NCI-H146 treated with DMSO at 0.1 percent for 48 hours (cell line): ENCODE data around the gene DGKI.

Experiments
- DNase-seq: peaks from one replicate; lab custom pipeline; 2025; ENCODE audit not compliant: unreplicated experiment; lab: John Stamatoyannopoulos, UW

DGKI gene

GRCh38 chr7:137846827-137847567 is at the start of gene DGKI:
TSS of gene DGKI (minus strand) at chr7:137846974.
- DNase-seq = no peak

GRCh38 chr7:137895301-137896221 is 48.8 kb upstream of the DGKI start:
- DNase-seq = no peak

GRCh38 chr7:137893143-137893742 is 46.5 kb upstream of the DGKI start:
- DNase-seq = peak; percentile 50

GRCh38 chr7:137891016-137891655 is 44.4 kb upstream of the DGKI start:
- DNase-seq = no peak

- no peak for DNase-seq
Observed at GRCh38 chr7:137890449-137890921, 43.7 kb upstream of the DGKI start.

- DNase-seq = no peak
Observed at GRCh38 chr7:137888241-137888640, 41.5 kb upstream of the DGKI start.

GRCh38 chr7:137886746-137887145 is 40.0 kb upstream of the DGKI start:
- no peak for DNase-seq

GRCh38 chr7:137886281-137886680 is 39.5 kb upstream of the DGKI start:
- no peak for DNase-seq

GRCh38 chr7:137885678-137886077 is 38.9 kb upstream of the DGKI start:
- no peak for DNase-seq

- DNase-seq = peak; percentile 30
Observed at GRCh38 chr7:137882806-137883205, 36.0 kb upstream of the DGKI start.

GRCh38 chr7:137882261-137882668 is 35.5 kb upstream of the DGKI start:
- DNase-seq = no peak

GRCh38 chr7:137881607-137882260 is 35.0 kb upstream of the DGKI start:
- DNase-seq = no peak

- DNase-seq = no peak
Observed at GRCh38 chr7:137880432-137880831, 33.7 kb upstream of the DGKI start.

GRCh38 chr7:137879357-137880158 is 32.8 kb upstream of the DGKI start:
- no peak for DNase-seq

GRCh38 chr7:137878333-137878961 is 31.7 kb upstream of the DGKI start:
- DNase-seq = no peak

- DNase-seq = no peak
Observed at GRCh38 chr7:137877027-137877675, 30.4 kb upstream of the DGKI start.

- DNase-seq = no peak
Observed at GRCh38 chr7:137875746-137876145, 29.0 kb upstream of the DGKI start.

- no peak for DNase-seq
Observed at GRCh38 chr7:137873979-137874777, 27.4 kb upstream of the DGKI start.
